HG02588 (cell line): ENCODE data around the gene TXK.

Source experiments
- ATAC-seq: cut with Tn5 transposase; IDR thresholded peaks from one replicate; pipeline ENCODE4 v1.9.1; 2021; ENCODE audit warnings: mild to moderate bottlenecking, moderate library complexity; ENCODE audit not compliant: unreplicated experiment

Gene TXK

DNA sequence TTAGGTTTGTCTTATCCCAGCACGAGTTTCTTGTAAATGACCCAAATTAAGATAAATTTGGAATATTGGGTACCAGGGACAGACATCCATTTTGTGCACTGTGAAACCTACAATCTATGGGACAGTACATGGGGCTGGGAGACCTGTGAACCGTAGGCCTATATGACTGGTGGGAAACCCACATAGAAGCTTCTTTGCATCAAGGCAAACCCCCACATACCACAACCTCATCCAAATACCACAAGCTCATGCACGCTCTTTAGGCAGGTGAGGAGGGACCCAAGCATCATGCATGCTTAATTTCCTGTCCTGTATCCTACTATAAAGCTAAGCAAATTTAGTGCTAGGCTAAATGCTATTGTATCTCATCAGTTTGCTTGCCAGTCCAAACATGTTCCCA is 69.7 kb downstream of the TXK start:
- ATAC-seq = peak; percentile 53

DNA sequence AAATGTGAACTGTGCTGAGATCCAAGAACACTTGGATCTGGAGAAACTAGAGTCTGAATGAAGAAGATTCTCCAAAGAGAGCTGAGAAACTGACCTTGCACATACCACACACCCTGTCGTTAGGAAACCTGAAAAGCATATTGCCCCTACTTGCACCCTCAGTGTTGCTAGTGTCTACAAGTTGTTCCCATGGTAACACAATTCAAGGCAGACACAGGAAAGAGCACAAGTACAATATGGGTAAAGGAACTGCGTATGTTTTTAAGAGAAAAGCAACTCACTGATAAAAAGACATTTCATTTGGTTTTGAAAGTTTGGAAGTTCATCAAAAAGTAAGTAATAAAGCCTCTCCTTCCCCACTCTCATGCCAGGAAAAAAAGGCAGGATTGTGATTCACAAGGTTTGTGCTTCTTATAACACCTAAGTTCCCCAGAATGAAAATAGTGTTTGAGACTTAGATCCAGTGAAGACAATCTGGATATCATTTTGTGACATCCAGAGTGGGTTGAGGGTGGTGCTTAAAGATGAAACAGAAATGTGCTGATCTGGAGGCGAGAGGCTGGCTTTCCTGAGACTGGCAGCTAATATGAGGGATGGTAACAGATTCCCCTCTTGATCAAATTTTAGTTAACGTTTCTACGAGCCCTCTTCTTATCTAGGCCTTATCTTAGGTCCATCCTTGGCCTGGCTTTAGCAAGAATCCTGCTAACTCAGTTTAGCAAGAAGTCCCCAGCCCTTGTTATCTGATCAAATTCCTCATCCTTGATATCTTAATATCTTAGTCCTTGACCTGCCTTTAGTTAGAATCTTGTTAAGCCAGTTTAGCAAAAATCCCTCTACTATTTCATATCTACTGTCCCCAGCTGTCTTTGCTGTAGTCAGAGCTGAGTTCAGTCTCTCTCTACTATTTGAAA is 75.2 kb downstream of the TXK start:
- ATAC-seq = no peak

GRCh38 chr4:48051078-48051477 is 83.0 kb downstream of the TXK start:
- no peak for ATAC-seq

- no peak for ATAC-seq
These were observed 84.6 kb downstream of the TXK start for GRCh38 chr4:48049483-48049882.

GRCh38 chr4:48047896-48048295 is 86.2 kb downstream of the TXK start:
- ATAC-seq = no peak

DNA sequence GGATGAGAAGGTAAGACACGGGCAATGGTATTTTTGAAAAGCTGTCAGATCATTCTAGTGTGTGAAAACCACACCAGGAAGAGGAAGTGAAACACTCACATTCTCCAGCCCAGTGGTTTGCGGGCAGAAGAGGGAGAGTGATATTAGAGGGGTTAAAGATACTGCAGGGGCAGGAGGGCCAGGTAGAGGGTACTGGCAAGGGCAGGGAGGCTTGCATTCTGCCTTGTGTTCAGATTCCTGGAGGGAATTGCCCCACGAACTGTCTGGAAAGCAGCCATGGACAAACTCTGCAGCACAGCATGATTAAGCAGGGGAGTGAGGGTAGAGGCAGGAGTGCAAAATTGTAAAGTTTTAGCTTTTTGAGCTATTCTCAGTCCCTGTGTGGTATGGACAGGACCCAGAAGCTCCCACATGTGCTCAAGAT is 86.6 kb downstream of the TXK start:
- ATAC-seq = peak; percentile 97

GRCh38 chr4:48046059-48046458 is 88.0 kb downstream of the TXK start:
- ATAC-seq = no peak

DNA sequence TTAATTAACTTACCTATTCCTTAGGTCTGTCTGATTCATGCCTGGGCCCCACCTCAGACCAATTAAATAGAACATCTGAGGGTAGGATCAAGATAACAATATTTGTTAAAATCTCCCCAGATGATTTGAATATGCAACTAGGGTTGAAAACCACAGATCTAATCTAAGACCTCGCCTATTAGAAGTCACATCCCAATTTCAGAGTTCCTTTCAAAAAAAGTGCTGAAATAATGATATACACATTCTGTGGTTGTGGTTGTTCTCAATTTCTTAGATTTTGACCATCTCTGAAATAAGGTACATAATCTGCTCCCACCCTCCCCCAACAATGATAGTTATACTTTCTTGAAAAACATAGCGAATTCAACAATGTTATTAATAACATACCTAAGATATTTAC is 89.8 kb downstream of the TXK start:
- no peak for ATAC-seq

DNA sequence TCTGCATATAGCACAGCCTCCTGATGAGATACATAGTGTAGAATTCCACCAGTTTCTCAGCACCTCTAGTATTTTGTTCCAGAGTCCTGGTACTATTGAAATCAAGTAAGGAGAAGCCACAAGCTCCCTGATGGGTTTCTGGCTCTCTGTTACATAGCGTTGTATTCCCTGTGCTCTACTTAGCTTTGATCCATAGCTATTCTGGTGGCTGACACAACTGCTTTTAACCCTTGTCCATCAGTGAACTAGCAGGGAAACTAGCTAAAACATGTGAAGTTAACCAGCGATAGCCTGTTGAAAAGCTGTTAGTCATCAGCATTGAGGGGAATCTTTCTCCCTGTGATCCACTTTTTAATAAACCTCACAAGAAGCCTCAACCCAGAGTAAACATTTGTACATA is 90.5 kb downstream of the TXK start:
- ATAC-seq = no peak

DNA sequence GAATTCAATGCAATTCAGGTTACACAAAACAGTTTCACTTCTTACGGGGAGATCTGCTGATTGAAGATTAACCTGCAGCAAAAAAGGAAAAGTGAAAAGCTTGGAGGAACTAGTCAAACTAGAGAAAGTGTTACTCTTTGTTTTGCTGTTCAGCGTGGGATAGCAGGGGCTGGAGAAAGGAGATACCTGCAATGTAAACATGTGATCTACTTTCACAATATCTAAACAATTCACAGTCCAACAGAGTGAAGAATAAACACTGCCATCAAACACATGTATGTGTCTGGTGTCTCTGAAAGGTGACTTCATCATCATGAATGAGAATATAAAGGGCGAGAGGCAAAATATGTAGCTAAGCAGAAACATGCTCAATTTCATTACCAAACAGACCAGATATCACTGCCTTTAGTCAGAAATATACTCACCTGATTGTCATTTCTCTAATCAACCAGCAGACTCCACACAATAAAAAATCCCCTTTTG is 91.0 kb downstream of the TXK start:
- no peak for ATAC-seq

GRCh38 chr4:48041535-48042137 is 92.4 kb downstream of the TXK start:
- no peak for ATAC-seq

GRCh38 chr4:48039561-48039960 is 94.5 kb downstream of the TXK start:
- ATAC-seq = no peak

DNA sequence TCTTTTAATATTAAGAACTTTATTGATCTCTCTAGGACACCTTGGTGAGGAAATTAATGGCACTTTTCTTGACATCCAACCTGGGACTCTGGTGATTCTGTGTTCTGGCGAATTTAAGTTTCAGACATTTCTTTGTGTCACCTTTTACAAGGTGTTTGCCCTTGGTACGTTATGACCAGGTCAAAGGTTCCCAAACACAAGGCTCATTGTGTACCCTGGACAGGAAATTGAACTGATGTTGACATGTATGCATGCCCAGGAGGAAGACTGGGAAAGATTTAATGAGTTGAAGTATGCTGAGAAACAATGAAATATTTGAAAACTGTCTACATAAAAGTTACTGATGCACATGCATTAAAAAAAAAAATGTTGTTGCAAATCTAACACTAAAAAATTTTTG is 95.4 kb downstream of the TXK start:
- no peak for ATAC-seq

DNA sequence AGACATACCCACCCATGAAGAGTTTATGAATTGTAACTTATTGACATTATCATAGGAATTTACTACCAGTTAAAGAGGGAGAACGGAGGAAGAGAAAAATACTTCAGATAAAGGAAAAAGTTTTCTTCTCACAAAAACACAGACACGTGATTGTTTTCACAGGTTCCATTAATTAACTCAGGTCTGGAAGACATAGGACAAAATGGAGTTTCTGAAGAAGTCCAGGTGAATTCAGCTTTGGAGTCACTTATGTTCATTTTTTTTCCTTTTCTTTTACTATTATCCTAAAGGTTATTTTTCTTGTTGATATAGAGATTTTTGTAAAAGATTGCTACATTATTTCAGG is 97.0 kb downstream of the TXK start:
- ATAC-seq = no peak

DNA sequence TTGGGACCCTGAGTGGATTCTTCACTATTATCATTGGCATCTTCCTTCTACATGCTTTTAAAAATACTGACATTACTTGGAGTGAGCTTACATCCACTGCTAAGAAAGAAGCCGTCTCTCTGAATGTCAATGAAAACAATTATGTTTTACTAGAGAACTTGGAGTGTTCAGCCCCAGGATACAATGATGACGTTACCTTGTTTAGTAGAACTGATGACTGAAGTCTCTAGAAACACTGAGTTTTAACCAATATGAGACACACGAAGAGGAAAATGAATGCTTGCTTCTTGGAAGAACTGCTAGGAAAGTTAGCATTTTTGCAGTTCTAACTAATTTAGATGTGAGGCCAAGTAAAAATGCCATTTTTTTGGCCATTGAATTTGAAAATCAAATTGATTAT is 98.1 kb downstream of the TXK start:
- no peak for ATAC-seq

- no peak for ATAC-seq
These were observed 100.1 kb downstream of the TXK start for GRCh38 chr4:48033825-48034413.

- no peak for ATAC-seq
These were observed 100.6 kb downstream of the TXK start for GRCh38 chr4:48033412-48033811.

DNA sequence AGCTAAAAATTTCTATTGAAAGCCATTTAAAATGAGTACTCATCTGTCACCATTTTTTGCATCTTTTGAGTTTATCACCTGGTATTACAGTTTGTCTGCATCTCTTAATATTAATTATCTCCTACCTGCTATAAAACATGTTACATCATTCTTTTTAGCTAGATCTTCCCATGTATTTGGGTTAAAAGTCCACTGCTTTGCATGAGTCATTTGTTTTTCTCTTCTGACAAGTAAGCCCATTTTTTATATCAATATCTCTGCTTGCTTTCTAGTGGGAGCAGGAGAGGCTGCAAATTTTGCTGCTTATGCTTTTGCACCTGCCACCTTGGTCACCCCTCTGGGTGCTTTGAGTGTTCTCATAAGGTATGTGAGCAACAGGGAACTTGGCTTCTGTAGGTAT is 101.3 kb downstream of the TXK start:
- ATAC-seq = no peak

DNA sequence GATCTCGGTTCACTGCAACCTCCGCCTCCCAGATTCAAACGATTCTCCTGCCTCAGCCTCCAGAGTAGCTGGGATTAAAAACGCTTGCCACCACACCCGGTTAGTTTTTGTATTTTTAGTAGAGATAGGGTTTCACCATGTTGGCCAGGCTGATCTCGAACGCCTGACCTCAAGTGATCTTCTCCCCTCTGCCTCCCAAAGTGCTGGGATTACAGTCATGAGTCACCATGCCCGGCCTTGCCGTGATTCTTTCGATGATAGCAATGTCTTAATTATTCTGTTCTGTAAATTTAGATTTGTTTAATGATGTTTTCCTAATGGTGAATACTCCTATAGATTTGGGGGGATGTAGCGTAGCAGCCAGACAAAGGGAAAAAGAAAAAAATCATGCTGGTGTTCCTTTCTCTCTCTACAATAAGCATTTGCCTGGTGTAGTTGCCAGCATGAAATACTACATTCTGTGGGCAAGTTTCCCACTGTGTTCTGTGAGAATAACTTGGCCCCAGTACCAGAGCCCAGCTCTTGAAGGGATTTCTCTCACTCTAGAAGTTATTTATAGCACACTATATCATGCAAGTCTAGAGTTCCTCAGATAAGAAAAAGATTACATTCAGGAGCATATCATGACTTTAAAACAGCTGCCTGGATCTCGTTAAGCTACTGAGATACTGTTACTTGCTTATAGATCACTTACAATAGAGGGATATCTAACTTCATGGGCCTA is 102.1 kb downstream of the TXK start:
- no peak for ATAC-seq

DNA sequence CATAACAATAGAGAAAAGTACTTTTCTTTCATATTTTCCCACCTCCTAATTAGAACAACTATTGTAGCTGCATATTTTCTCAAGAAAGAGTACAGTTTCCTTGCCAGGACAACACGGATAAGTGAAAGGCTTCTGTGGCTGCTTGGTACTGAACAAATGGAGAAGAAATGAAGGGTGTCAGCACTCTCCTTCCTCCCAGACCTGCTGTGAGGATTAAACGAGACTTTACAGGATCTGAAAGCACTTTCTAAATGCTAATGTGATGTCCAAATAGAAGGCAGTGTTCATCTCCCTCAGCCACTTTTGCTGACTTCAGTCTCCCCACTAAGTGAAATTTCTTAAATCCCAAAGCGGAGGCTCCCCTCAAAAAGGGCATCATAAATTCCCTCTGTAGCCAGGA is 103.6 kb downstream of the TXK start:
- ATAC-seq = no peak

GRCh38 chr4:48028696-48029095 is 105.4 kb downstream of the TXK start:
- peak; percentile 48 for ATAC-seq
